HCT116 (cell line): ENCODE measurements around the gene MTMR12. TPM values are rescaled to one million over a fixed set of nuclear protein-coding genes. Genes with fewer than 3 reads are reported as not detected.

ENCODE experiments used
- ATAC-seq: fragments of 200-7000 bp; cut with Tn5 transposase; 2 replicates; pipeline ENCODE4 v1.9.1; 2020; ENCODE audit warnings: mild to moderate bottlenecking, moderate library complexity
- BruUV-seq: library from RNA; stranded (reverse); fragments of 400-500 nt; replicated peaks from 2 replicates; lab custom pipeline; 2021; lab: Mats Ljungman, UMichigan
- CTCF ChIA-PET: fragments of 300-600 bp; sonication (Branson Sonifier 250); formaldehyde crosslinking; loops from one replicate; lab custom pipeline; 2021; ENCODE audit warnings: antibody characterized with exemption; lab: Charles Lee
- POLR2A ChIA-PET: fragments of 300-600, 350-600 bp; sonication (Branson Sonifier 250); formaldehyde crosslinking; loops from one replicate; lab custom pipeline; 2021; ENCODE audit warnings: antibody characterized with exemption; lab: Charles Lee
- RAD21 ChIA-PET, 2 experiments: fragments of 300-600 bp; sonication (Branson Sonifier 250); formaldehyde crosslinking; loops; one replicate each; lab custom pipeline; 2023; ENCODE audit warnings: low total read pairs in 2 of 2; ENCODE audit not compliant: uncharacterized antibody in 2 of 2, unreplicated experiment in 2 of 2, low non-redundant PET in 1 of 2; lab: Charles Lee
- DNase-seq: peaks from one replicate; pipeline ENCODE4 v3.0.0-alpha.2; 2010; ENCODE audit warnings: low read depth, low spot score
- H2AFZ ChIP-seq: fragments of 200-600 bp; shearing (Covaris generic), sonication (generic); 2 replicates; pipeline ENCODE4 v1.6.1; 2017; ENCODE audit warnings: low read depth, mixed run types, mixed read lengths, antibody characterized with exemption, low read length; ENCODE audit not compliant: poor library complexity, severe bottlenecking
- H3K27ac ChIP-seq: 2 replicates; pipeline ENCODE4 v1.5.1; 2012; ENCODE audit warnings: low read depth, low read length
- H3K27me3 ChIP-seq: fragments of 200-600 bp; sonication (generic); 2 replicates; pipeline ENCODE4 v1.6.1; 2016; ENCODE audit warnings: mixed run types, low read length, mixed read lengths; ENCODE audit not compliant: insufficient read depth
- H3K36me3 ChIP-seq, 2 experiments: fragments of 200-500 bp in 1 of 2; fragments of 200-600 bp in 1 of 2; sonication (Bioruptor generic) in 1 of 2; sonication (generic) in 1 of 2; 2 replicates each; pipeline versions ENCODE4 v1.5.1 to v1.6.1; 2014 to 2016; ENCODE audit warnings: low read length in 2 of 2, inconsistent platforms in 1 of 2, mixed read lengths in 1 of 2, mixed run types in 1 of 2; ENCODE audit not compliant: insufficient read depth in 2 of 2, control insufficient read depth in 1 of 2
- H3K4me1 ChIP-seq, 2 experiments: fragments of 200-600 bp in 1 of 2; sonication (generic) in 1 of 2; 2 replicates each; pipeline versions ENCODE4 v1.5.1 to v1.6.1; 2012 to 2017; ENCODE audit warnings: low read length in 2 of 2, inconsistent platforms in 1 of 2, mild to moderate bottlenecking in 1 of 2, mixed read lengths in 1 of 2, mixed run types in 1 of 2, moderate library complexity in 1 of 2; ENCODE audit not compliant: insufficient read depth in 2 of 2, control insufficient read depth in 1 of 2
- H3K4me2 ChIP-seq: fragments of 200-600 bp; sonication (generic); 2 replicates; pipeline ENCODE4 v1.6.1; 2017; ENCODE audit warnings: mixed run types, low read length, mixed read lengths
- H3K4me3 ChIP-seq, 2 experiments: fragments of 200-600 bp in 1 of 2; sonication (generic) in 1 of 2; replicated peaks in 1 of 2; 2 replicates each; pipeline ENCODE4 v1.5.1; 2011 to 2016; ENCODE audit warnings: low read length in 2 of 2, control low read depth in 1 of 2, low read depth in 1 of 2, mild to moderate bottlenecking in 1 of 2, mixed read lengths in 1 of 2, mixed run types in 1 of 2
- H3K79me2 ChIP-seq: fragments of 200-600 bp; sonication (generic); 2 replicates; pipeline ENCODE4 v1.6.1; 2017; ENCODE audit warnings: mild to moderate bottlenecking, mixed run types, low read length, moderate library complexity, mixed read lengths; ENCODE audit not compliant: insufficient read depth
- H3K9ac ChIP-seq: fragments of 200-600 bp; sonication (generic); 2 replicates; pipeline ENCODE4 v1.6.1; 2016; ENCODE audit warnings: low read length, mixed read lengths
- H3K9me2 ChIP-seq: fragments of 200-600 bp; sonication (generic), shearing (Covaris generic); 2 replicates; pipeline ENCODE4 v1.6.1; 2017; ENCODE audit warnings: mixed run types, mild to moderate bottlenecking, moderate library complexity; ENCODE audit not compliant: insufficient read depth
- H3K9me3 ChIP-seq, 2 experiments: fragments of 200-500 bp in 1 of 2; fragments of 200-600 bp in 1 of 2; sonication (Bioruptor generic) in 1 of 2; sonication (generic) in 1 of 2; 2 replicates each; pipeline ENCODE4 v1.6.1; 2014 to 2017; ENCODE audit warnings: low read length in 2 of 2, mixed read lengths in 2 of 2, inconsistent platforms in 1 of 2, low read depth in 1 of 2, mild to moderate bottlenecking in 1 of 2, mixed run types in 1 of 2, moderate library complexity in 1 of 2; ENCODE audit not compliant: control insufficient read depth in 1 of 2, insufficient read depth in 1 of 2
- H4K20me1 ChIP-seq: fragments of 200-600 bp; sonication (generic), shearing (Covaris generic); 2 replicates; pipeline ENCODE4 v1.6.1; 2017; ENCODE audit warnings: mixed run types, mild to moderate bottlenecking, moderate library complexity; ENCODE audit not compliant: insufficient read depth
- EZH2 ChIP-seq: fragments of 200-600 bp; sonication (generic); IDR thresholded peaks from 2 replicates; pipeline ENCODE4 v1.6.1; 2017; ENCODE audit warnings: antibody characterized with exemption, mixed run types
- EZH2phosphoT487 ChIP-seq: fragments of 200-600 bp; IDR thresholded peaks from 2 replicates; pipeline ENCODE4 v1.6.1; 2018; ENCODE audit warnings: antibody characterized with exemption, borderline replicate concordance
- FOSL1 ChIP-seq: IDR thresholded peaks from 2 replicates; pipeline ENCODE4 v1.6.1; 2012; ENCODE audit warnings: low read depth
- POLR2A ChIP-seq: IDR thresholded peaks from 2 replicates; pipeline ENCODE4 v1.7.0; 2011; ENCODE audit warnings: borderline replicate concordance; ENCODE audit not compliant: insufficient read depth, insufficient read length; ENCODE audit errors: extremely low read depth
- RAD21 ChIP-seq: IDR thresholded peaks from 2 replicates; pipeline ENCODE4 v1.6.1; 2012; ENCODE audit warnings: low read depth, mild to moderate bottlenecking
- SP1 ChIP-seq: IDR thresholded peaks from 2 replicates; pipeline ENCODE4 v1.6.1; 2012; ENCODE audit warnings: low read depth
- SRF ChIP-seq: IDR thresholded peaks from 2 replicates; pipeline ENCODE4 v1.6.1; 2012; ENCODE audit warnings: low read depth
- YY1 ChIP-seq: IDR thresholded peaks from 2 replicates; pipeline ENCODE4 v1.6.1; 2011; ENCODE audit warnings: low read length, low read depth, moderate library complexity, mild to moderate bottlenecking; ENCODE audit not compliant: insufficient replicate concordance; ENCODE audit errors: extremely low read depth
- ZNF274 ChIP-seq: fragments of 200-500 bp; sonication (Bioruptor generic); IDR thresholded peaks from 2 replicates; pipeline ENCODE4 v1.6.1; 2014; ENCODE audit warnings: mild to moderate bottlenecking, low read depth, low read length, inconsistent platforms
- intact Hi-C: fragments of 100-400 bp; cut with micrococcal nuclease; formaldehyde crosslinking; loops from 2 replicates; pipeline ENCODE4 v1.10.0; 2022
- total RNA-seq: library from RNA; stranded (reverse); gene quantifications from one replicate; pipeline ENCODE4 v1.2.1, GENCODE V29; 2021; ENCODE audit not compliant: unreplicated experiment
- TF ChIP-seq, protein P1 (sequence below), 3 experiments: fragments of 200-600 bp in 1 of 3; sonication (generic) in 1 of 3; IDR thresholded peaks in 2 of 3; conservative IDR thresholded peaks in 1 of 3; 2 replicates each; pipeline ENCODE4 v1.5.1; 2012 to 2017; ENCODE audit warnings: low read depth in 2 of 3, low read length in 2 of 3, antibody characterized with exemption in 1 of 3, borderline replicate concordance in 1 of 3, control low read depth in 1 of 3, mild to moderate bottlenecking in 1 of 3, mixed read lengths in 1 of 3, mixed run types in 1 of 3, moderate library complexity in 1 of 3; ENCODE audit not compliant: insufficient read depth in 1 of 3
- TF ChIP-seq, protein P2 (sequence below): IDR thresholded peaks from 2 replicates; pipeline ENCODE4 v1.6.1; 2012; ENCODE audit warnings: low read depth

The MTMR12 gene
- total RNA-seq, 1 experiment from 2014 or later: 27.3 TPM

DNA sequence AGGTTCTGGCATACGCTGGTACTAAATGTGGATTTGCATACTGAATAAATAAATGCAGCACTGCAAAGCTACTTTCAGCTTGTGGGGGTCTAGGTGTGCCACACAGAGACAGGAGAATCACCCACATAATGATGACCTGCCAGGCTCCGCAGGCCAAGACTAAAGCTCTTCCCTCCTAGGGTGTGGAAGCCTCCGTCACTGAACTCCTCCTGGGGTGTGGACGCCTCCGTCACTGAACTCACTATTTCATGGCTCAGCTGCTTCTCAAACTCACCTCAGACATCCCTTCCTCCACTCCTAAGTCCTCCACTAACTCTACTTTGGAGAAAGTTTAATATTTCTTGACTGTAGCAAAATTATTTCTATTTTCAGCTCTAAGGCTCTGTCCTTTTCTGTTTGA is 73.4 kb downstream of the MTMR12 start:
- no TSS peak for BruUV-seq
- POLR2A ChIA-PET: no interaction called here
- Histone ChIP-seq H3K9me3 (no peaks in the 10 kb centered on the region), H3K4me1 (peaks cover 0 to 5% of the 10 kb centered on the region in 2 experiments; a peak in 2 of 4 replicates), H4K20me1 (no peaks in the 10 kb centered on the region), H3K27ac (no peak overlapping the region), H3K4me2 (no peak overlapping the region), H2AFZ (no peak overlapping the region), H3K9ac (no peak overlapping the region), H3K79me2 (no peaks in the 10 kb centered on the region), H3K4me3 (no peak overlapping the region), H3K9me2 (no peaks in the 10 kb centered on the region), H3K36me3 (peaks cover 9 to 16% of the 10 kb centered on the region in 2 experiments; a peak in 3 of 4 replicates), H3K27me3 (no peaks in the 10 kb centered on the region)
- intact Hi-C loops: no loop called here
- DNase-seq: no peak
- RAD21 ChIA-PET: no interaction called here
- no peak for ATAC-seq
- CTCF ChIA-PET: no interaction called here
- TF ChIP-seq YY1 (no peak), POLR2A (no peak), SRF (no peak), SP1 (no peak), RAD21 (no peak), FOSL1 (no peak), EZH2phosphoT487 (no peak), ZNF274 (no peak), EZH2 (no peak)
- TF ChIP-seq, protein P1, sequence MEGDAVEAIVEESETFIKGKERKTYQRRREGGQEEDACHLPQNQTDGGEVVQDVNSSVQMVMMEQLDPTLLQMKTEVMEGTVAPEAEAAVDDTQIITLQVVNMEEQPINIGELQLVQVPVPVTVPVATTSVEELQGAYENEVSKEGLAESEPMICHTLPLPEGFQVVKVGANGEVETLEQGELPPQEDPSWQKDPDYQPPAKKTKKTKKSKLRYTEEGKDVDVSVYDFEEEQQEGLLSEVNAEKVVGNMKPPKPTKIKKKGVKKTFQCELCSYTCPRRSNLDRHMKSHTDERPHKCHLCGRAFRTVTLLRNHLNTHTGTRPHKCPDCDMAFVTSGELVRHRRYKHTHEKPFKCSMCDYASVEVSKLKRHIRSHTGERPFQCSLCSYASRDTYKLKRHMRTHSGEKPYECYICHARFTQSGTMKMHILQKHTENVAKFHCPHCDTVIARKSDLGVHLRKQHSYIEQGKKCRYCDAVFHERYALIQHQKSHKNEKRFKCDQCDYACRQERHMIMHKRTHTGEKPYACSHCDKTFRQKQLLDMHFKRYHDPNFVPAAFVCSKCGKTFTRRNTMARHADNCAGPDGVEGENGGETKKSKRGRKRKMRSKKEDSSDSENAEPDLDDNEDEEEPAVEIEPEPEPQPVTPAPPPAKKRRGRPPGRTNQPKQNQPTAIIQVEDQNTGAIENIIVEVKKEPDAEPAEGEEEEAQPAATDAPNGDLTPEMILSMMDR (IDR thresholded peaks at IDR 0.05 in 2 of 3, conservative IDR thresholded peaks at IDR 0.05 in 1 of 3; ENCODE audit: borderline replicate concordance in 1 of 3, insufficient read depth in 1 of 3, low read depth in 2 of 3, low read length in 2 of 3): no peak
- TF ChIP-seq, protein P2, sequence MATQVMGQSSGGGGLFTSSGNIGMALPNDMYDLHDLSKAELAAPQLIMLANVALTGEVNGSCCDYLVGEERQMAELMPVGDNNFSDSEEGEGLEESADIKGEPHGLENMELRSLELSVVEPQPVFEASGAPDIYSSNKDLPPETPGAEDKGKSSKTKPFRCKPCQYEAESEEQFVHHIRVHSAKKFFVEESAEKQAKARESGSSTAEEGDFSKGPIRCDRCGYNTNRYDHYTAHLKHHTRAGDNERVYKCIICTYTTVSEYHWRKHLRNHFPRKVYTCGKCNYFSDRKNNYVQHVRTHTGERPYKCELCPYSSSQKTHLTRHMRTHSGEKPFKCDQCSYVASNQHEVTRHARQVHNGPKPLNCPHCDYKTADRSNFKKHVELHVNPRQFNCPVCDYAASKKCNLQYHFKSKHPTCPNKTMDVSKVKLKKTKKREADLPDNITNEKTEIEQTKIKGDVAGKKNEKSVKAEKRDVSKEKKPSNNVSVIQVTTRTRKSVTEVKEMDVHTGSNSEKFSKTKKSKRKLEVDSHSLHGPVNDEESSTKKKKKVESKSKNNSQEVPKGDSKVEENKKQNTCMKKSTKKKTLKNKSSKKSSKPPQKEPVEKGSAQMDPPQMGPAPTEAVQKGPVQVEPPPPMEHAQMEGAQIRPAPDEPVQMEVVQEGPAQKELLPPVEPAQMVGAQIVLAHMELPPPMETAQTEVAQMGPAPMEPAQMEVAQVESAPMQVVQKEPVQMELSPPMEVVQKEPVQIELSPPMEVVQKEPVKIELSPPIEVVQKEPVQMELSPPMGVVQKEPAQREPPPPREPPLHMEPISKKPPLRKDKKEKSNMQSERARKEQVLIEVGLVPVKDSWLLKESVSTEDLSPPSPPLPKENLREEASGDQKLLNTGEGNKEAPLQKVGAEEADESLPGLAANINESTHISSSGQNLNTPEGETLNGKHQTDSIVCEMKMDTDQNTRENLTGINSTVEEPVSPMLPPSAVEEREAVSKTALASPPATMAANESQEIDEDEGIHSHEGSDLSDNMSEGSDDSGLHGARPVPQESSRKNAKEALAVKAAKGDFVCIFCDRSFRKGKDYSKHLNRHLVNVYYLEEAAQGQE: no peak
